Activated gamma-delta T cell treated with Interleukin-2 at 50 U/mL for 16 hours (primary cell): ENCODE results near the gene ARID1B.

Experiments used
- DNase-seq: peaks from one replicate; pipeline ENCODE4 v3.0.0-alpha.2; 2020

Gene ARID1B

DNA sequence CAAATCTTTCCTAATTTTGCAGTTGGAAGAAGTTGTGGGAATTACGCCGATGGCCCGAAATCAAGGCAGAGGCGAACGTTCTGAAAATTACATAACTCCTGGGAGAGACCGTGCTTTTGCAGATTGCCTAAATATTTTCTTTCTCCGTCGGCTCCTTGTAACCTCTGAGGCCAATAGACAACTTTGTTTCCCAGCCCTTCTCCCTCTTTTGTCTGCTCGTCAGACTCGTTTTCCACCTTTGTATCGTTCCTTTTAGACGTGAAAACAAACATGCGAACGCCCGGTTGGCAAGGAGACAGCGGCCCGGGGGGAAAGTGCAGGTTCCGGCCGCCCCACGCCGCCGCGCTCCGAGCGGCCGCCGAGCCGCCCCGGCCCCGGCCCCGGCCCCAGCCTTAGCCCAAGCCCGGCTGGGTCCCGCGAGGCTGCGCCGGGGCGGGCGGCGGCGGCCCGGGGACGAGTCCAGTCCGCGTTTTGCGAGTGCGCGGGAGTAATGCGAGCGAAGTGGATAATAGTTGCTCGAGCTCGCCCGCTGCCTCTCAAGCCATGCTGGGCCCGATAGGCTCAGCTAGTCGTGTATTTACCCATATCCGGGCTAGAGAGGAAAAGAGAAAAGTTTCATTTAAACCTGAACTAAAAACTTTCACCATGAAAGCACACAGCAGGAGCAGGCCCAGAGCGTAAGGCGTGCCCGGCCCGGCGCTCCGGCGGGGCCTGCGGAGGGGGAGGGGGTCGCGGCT lies at the start of gene ARID1B:
Gene ARID1B (plus strand): TSS at position 539 of the 737 bp plus-strand sequence. CDS start 303 bp downstream, outside the sequence.
- DNase-seq, result peak; percentile 77

DNA sequence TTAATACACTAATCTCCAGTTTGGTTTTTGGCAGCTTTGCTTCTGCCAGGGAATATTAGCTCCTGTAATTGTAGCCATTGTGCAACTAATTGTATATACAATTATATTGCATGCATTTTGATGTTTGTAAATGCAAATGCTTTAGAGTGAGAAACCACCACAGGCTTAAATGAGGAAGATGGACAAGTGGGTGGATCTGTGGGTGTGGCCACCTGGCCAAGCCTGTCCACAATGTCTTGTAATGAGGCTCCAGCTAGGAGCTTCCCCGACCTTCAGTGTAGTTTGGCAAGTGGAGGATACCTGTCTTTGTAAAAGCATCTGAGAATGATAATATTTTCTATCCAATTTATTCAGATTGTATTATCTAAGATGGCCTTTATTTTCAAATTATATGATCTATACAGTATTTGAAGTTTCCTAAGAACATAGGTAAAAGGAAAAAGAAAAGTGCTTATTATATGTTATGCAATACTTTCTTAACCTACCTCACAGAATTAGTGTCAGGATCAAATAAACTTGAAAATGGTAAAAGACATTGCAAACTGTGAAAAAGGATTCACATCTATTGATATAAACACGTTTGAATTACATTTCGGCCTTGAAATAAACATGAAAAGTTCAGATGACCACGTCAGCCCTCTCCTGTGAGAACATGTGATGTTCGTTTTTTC lies 49.3 kb upstream of the ARID1B start:
- DNase-seq, result no peak

DNA sequence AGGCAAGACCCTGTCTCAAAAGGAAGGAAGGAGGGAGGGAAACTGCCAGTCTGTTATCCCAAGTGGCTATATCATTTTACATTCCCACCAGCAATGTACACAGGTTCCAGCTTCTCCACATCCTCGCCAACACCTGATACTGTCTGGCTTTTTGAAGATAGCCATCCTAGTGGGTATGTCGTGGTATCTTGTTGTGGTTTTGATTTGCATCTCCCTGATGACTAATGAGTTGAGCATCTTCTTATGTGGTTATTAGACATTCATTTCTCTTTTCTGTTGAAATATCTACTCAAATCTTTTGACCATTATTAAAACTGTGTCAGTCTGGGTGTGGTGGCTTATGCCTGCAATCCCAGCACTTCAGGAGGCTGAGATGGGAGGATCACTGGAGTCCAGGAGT lies 47.9 kb upstream of the ARID1B start:
- no peak for DNase-seq

DNA sequence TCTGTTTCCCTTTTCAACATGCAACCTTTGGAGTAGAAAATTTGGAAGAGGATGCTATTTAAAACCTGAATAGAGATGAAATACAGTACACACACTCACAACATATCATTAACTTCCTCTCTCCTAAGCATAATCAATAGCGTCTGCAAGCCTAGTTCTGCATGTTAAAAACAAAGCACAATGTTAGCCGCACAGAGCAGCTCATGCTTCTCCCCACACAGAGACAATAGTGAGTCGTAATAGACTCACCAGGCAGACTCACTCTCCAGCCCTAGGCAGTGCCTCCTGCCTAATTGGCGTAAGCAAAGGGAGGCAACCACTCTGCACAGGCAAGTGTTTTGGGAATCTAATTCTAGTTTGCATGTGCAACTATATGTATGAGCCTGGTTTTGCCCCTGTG lies 45.8 kb upstream of the ARID1B start:
- no peak for DNase-seq

DNA sequence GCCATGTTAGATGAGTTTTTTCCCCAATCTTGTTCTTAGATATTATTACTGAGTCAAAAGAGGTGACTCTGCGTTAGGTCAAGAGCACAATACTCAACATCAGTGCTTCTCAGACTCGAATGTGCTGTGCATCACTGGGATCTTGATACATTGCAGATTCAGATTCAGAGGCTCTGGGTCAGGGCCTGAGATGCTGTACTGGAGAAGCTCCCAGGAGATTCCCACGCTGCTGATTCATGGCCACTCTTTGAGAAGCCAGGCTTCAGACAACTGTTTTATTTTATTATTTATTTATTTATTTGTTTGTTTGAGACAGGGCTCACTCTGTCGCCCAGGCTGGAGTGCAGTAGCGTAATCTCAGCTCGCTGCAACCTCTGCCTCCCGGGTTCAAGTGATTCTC lies 41.4 kb upstream of the ARID1B start:
- DNase-seq, result no peak

DNA sequence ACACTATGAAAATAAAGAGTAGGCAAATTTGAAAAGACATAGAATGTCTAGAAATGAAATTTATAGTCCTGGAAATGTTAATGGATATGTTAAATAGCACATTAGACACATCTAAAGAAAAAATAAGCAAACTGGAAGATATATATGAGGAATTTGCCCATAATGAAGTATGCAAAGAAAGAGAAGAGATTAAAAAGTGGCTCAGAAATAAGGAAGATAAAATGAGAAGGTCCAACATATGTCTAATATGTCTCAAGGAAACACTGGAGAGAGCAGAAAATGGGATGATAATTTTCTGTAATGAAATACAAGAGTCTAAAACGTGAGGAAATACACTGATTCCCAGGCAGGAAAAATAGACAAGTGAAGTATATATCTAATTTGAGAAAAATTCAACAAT lies 36.6 kb upstream of the ARID1B start:
- DNase-seq, result no peak

DNA sequence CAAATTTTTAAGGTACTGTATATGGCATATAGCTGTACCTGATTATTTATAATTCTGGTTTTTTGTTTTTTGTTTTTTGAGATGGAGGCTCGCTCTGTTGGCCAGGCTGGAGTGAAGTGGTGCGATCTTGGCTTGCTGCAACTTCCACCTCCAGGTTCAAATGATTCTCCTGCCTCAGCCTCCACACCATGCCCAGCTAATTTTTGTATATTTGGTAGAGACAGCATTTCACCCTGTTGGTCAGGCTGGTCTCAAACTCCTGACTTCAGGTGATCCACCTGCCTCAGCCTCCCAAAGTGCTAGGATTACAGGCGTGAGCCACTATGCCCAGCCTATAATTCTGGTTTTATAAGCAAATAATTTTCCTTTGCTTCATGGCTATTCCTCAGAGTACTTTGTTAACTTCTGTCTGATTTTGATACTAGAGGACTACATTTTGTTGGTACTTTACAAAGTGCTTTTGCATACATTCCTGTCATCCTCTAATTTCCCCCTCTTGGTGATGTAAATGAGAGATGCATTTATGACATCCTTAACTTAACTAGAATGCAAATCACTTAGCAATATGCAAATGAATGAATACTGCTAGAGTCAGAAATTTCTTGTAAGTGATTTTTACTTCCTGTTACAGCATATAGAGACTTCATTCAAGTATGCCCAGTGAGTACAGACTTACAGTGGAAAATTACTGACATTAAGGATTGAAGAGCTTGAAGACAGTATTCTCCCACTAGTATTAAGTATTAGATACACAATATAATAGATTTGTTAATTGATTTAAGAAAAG lies 35.7 kb upstream of the ARID1B start:
- no peak for DNase-seq

DNA sequence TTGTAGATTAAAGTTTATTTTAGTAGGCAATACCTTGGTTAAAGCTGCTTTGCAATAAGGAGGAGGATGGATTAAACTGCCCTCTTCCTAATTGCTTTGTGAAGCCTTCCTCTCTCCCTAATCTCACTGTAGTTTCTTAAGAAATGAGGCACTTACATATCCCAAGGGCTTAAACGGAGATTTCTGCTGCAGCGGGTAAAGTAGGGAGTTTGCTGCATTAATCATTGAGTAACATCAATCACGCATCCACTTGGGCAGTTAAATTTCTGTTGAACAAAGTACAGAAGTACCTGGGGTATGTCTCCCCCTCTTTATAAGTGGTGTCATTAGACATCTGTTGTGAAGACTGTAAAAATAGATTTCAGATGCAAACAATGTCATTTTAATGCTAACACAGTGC lies 29.5 kb upstream of the ARID1B start:
- DNase-seq, result no peak

DNA sequence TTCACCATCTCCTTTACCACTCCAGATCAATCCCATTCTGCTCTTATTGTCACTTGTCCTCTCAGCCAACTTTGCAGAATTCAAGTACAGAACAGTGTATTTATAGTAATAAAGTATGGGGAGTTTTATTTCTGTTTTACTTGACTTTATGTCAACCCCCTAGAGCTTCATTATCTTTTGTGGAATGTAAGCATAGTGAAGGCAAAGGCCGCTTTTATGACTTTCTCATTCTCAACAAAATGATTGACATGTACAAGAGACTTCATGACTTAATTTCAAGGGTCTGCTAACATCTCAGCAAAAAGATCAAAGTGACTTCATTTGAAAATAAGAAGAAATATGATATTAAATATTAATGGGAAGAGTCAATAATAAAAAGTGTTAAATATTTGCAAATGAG lies 28.7 kb upstream of the ARID1B start:
- no peak for DNase-seq

DNA sequence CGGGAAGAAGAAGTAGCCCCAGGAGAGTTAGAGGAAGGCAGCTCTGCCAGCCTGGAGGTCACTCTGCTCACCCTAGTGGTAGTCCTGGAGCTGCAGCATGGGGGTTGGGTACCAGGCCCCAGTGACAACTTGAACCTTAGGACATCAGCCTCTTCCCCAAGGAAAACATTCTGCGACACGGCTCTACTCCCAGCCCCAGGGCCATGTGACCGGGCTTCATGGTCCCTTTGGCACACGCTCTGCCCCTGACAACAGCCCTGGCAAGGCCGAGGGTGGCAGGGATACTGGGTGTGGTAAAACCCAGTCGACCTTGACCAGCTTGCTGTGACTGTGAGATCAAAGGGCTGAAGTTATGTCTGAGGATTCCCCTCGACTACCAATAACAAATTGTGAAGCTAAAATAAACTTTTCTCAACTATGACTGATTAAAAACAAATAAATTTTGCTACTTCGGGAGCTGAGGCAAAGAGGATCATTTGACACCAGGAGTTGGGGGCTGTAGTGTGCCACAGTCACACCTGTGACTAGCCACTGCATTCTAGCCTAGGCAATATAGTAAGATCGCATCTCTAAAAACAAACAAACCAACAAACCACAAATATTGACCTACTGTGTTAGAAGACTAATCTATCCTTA lies 24.4 kb upstream of the ARID1B start:
- no peak for DNase-seq

DNA sequence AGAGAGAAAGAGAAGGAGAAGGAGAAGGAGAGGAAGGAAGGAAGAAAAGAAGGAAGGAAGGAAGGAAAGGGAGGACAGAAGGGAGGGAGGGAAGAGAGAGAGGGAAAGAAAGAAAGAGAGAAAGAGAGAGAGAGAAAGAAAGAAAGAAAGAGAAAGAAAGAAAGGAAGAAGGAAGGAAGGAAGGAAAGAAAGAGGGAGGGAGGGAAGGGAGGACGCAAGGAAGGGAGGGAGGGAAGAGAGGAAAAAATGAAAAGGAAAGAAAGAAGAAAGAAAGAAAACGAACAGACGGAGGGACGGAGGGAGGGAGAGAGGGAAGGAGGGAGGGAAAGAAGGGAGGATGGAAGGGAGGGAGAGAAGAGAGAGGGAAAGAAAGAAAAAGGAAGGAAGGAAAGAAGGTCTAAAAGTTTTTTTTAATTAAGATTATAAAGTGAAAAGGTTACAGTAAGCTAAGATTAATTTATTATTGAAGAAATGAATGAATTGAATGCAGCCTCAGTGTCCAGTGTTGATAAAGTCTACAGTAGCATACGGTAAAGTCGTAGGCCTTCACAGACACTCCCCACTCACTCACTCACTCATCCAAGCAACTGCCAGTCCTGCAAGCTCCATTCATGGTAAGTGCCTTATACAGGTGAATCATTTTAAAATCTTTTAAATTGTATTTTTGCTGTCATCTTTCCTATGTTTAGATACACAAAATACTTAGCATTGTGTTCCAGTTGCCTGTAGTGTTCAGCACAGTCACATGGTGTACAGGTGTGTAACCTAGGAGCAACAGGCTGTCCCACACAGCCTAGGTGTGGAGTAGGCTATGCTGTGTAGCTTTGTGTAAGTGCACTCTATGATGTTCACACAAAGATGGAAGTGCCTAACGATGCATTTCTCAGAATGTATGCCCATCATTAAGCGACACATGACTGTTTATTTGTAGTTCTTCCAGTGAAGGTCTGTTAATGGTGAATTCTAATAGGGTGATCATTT lies 20.3 kb upstream of the ARID1B start:
- DNase-seq, result no peak

DNA sequence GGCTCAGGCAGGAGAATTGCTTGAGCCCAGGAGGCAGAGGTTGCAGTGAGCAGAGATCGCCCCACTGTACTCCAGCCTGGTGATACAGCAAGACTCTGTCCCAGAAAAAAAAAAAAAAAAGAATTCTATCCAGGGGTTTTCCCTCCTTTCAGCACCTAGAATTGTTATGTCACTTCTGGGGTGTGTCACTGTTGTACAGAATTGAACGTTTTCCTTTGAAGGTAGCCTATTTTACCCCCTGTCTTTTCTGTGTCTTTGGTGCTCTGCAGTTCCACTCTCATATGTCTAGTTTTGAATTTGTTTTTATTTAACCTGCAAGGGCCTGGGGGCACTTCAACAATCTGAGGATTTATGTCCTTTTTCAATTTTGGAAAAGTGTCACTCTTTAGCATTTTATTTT lies 19.3 kb upstream of the ARID1B start:
- DNase-seq, result no peak

DNA sequence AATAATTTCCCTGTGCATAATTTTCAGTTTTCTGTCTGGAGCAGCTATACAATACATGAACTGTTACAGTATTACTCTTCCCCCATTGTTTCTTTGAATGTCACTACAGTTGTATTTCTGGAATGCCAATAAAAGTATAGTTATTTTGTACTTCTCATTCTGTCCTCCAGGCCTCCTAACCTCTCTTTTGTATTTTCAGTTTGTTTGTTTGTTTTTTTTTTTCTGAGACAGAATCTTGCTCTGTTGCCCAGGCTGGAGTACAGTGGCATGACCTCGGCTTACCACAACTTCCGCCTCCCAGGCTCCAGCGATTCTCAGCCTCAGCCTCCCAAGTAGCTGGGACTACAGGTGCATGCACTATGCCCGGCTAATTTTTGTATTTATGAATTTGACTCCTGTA lies 16.8 kb upstream of the ARID1B start:
- DNase-seq, result no peak

DNA sequence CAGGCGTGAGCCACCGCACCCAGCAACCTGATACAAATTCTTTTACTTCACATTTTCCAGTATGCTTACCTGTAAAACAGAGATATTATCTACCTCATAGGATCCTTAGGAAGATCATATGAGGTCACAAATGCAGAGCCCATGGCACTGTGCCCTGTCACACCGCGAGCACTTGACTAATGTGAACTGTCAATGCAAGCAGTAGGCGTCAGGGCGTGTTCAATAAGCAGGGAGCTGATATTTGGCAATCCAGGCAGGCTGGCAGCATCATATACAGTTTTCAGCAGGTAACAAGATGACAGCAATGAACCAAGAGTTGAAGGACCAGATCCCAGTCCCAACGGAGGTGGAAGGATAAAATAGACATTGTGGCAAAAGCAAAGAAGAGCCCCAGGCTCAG lies 14.6 kb upstream of the ARID1B start:
- no peak for DNase-seq

DNA sequence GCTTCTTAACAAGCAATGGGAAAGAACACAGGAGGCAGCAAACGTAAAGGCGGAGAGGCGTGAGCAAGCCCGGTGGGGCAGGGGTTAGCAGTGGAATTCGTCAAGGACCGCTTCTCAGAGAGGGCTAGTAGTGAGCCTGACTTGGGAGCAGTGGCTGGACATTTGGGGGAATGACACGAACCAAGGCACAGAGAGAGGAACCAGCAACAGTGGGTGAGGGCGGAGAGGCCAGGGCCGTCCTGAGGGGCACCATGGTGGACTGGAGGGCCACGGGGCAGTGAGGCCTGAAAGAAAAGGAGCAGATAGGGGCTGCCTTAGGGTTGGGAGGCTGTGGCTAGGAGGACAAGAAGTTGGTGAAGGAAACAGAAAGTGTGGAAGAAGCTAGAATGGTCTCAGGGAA lies 12.1 kb upstream of the ARID1B start:
- no peak for DNase-seq

DNA sequence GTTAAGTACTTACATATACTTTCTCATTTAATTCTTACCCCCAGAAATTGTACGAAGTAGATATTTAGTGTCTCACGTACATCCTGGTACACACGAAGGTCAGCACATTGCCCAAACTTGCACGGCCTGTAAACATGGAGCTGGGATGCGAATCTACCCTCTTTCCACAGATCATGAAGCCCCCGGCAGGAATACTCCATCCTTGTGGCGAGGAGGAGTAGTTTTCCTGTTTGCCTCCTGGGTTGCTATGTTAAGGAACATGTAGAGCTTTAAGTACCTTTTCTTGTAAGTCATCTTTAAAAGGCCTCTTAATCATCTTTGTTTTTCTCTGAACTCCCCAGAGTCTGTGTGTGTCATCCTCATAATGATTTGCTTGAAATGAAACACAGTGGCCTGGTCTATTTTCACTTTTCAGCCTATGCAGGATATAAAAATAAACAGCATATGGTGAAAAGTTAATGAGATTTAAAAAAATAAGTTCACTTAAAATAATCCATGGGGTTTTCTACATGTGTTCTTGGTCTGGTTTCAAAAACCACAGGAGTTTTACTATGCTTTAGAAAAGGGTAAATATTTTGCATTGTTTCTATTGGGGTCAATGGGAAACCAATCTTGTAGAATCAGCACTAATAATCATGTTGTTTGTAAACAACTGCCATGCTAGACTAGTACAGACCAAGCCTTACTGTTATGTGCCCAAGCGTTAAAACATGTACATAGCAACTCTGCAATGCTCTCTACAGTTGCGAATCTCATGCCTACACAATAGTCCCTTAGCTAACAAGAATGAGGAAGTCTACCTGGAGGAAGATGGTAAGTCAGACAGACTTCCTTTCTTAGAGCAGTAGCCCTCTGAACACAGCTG lies 9.3 kb upstream of the ARID1B start:
- no peak for DNase-seq

DNA sequence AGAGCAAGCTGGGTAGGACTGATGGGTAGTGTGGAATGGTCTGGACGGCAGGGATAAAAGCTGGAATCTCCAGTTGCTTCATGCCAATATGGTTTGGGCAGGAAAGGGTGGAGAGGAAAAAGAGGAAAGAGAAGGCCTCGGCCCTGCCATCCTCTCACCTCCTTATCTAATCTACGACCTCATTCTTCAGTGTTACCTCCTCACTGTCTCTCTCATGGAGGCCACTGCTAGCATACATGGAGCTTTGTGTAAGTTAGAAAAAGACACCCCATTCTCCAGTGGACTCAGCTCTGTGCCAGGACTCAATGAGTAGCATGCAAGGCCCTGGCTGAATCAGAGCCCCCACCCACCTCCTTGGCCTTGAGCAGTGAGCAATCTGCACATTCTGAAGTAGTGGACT lies 6.1 kb upstream of the ARID1B start:
- DNase-seq, result no peak

DNA sequence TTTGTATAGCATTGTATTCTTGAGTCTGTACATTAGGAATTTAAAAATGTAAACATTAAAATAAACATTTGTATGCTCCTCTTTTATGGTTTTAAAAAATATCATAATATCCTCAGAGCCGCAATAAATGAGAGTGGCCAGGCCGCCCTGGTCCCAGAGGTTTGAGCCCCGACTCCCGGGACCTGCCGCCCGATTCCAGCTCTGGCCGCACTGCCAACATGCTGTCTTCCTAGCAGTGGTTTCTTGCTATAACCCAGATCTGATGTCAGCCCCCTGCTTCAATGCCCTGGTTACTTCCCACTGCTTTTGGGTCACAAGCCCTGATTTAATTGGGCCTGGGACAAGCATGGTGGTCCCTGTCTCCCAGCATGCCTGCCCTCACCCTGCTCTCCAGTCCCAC lies 5.4 kb upstream of the ARID1B start:
- DNase-seq, result no peak

DNA sequence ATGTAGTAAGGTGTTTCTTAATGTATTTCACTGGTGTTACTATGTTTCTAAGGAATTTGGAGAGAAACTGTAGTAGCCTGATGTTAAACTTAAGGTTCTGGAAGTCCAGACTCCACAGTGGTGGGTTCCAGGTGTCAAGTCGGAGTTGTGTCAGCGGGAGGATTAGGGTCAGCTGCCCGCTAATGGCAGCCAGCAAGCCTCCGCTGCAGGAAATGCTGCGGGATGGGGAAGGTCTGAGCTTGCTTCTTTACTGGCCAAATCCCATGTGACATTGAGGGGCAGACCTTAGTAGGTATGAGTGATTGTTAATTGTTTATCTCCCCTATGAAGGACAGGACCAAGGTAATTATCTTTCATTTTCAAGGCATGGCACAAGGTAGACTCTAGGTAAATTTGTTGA lies 3.7 kb upstream of the ARID1B start:
- DNase-seq, result no peak

DNA sequence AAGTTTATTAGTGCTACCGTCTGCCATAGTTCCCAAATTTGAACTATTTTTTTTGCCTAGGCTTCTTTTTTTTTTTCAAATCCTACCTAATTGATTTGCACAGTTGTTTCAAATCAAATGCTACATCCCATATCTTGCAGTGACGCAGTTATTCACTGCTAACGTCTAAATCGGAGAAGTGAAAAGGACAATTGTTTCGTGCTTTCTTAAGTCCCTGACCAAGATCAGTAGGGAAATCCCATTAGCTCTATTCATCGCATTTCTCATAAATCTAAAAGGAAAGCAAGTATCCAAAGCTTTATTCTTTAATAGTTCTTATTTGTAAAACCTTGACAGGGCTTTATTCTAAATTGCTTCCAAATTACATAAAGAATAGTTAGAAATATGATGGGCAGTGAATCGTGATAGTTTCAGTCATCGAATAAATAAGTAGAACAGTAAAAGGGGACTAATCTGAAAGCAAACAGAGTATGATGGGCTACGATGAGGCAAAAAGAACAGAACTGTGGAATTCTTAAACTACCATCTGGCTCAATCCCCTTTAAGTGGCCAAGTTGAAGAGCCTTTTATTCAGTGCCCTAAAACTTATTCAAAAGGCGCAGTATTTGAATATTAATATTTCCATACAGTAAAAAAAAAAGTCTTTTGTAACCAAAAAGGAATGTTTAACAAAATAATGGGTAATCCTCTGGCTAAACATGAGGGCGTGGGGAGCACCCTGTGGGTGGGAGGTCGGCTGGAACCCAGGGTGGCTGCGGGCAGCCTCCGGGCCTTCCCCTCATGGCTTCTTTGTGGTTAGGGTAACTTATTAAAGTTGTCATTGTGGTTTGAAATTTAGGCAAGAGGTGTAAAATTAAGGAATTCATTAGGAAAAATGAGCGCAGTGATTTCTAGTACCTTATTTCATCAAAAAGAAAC lies 3.0 kb upstream of the ARID1B start:
- no peak for DNase-seq
